GM12875 (cell line): ENCODE results near the gene TMEM94.
"Not testable (repeated sequence)": the region's sequence is repeated elsewhere in the genome, so short reads cannot be mapped to it uniquely, and the experiment has no call there.

Source experiments
- H3K4me3 ChIP-seq: one replicate; pipeline ENCODE4 v1.5.1; 2011; ENCODE audit warnings: low read depth, low read length, control low read depth
- TF ChIP-seq, protein P1 (sequence below): IDR thresholded peaks from 2 replicates; pipeline ENCODE4 v1.5.1; 2011; ENCODE audit warnings: low read depth, mild to moderate bottlenecking, control low read depth, inconsistent platforms, low read length, moderate library complexity, borderline replicate concordance; ENCODE audit not compliant: insufficient read depth

TMEM94 gene

DNA sequence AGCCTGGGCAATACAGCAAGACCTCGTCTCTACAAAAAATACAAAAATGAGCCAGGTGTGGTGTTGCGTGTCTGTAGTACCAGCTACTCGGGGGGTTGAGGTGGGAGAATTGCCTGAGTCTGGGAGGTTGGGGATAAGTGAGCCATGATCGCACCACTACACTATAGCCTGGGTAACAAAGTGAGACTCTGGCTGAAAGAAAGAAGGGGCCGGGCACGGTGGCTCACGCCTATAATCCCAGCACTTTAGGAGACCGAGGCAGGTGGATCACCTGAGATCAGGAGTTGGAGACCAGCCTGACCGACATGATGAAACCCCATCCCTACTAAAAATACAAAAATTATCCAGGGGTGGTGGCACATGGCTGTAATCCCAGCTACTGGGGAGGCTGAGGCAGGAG lies 40.4 kb upstream of the TMEM94 start:
- TF ChIP-seq, protein P1, sequence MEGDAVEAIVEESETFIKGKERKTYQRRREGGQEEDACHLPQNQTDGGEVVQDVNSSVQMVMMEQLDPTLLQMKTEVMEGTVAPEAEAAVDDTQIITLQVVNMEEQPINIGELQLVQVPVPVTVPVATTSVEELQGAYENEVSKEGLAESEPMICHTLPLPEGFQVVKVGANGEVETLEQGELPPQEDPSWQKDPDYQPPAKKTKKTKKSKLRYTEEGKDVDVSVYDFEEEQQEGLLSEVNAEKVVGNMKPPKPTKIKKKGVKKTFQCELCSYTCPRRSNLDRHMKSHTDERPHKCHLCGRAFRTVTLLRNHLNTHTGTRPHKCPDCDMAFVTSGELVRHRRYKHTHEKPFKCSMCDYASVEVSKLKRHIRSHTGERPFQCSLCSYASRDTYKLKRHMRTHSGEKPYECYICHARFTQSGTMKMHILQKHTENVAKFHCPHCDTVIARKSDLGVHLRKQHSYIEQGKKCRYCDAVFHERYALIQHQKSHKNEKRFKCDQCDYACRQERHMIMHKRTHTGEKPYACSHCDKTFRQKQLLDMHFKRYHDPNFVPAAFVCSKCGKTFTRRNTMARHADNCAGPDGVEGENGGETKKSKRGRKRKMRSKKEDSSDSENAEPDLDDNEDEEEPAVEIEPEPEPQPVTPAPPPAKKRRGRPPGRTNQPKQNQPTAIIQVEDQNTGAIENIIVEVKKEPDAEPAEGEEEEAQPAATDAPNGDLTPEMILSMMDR = no peak
- H3K4me3 ChIP-seq = no peak overlapping the region

DNA sequence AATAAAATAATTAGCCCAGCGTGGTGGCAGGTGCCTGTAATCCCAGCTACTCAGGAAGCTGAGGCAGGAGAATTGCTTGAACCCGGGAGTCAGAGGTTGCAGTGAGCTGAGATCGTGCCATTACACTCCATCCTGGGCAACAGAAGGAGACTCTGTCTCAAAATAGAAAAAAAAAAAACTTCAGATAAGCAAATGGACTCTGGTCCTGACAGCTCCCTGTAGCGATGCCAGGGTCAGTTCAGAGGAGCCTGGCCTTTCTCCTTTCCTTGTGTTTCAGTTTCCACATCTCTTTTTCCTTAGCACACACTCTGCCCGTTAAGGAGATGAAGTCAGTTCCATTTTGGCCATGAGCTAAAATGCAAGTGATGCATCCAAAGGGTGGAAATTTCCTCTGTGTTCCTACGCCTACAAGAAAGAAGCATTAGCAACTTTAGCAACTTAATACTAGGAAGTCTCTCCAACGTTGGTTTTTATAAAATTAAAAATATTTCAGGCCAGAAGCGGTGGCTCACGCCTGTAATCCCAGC lies 39.3 kb upstream of the TMEM94 start:
- TF ChIP-seq, protein P1 = no peak

DNA sequence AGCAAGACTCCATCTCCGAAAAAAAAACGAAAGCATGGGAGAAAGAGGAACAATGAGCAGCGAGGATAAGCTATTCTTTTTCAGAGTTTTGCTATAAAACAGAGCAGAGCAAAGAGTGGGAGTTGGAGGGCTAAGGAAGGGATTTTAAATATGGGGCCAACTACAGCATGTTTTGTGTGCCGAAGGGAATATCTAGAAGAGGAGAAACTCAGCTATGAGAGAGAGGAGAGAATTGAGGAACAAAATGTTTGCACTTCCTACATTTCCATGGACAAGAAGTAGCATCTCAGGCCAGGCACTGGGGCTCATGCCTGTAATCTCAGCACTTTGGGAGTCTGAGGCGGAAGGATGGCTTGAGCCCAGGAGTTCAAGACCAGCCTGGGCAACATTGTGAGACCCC lies 37.9 kb upstream of the TMEM94 start:
- TF ChIP-seq, protein P1 = no peak

More for the DNA sequence above, 39.3 kb upstream of the TMEM94 start:
- no peak overlapping the region for H3K4me3 ChIP-seq

DNA sequence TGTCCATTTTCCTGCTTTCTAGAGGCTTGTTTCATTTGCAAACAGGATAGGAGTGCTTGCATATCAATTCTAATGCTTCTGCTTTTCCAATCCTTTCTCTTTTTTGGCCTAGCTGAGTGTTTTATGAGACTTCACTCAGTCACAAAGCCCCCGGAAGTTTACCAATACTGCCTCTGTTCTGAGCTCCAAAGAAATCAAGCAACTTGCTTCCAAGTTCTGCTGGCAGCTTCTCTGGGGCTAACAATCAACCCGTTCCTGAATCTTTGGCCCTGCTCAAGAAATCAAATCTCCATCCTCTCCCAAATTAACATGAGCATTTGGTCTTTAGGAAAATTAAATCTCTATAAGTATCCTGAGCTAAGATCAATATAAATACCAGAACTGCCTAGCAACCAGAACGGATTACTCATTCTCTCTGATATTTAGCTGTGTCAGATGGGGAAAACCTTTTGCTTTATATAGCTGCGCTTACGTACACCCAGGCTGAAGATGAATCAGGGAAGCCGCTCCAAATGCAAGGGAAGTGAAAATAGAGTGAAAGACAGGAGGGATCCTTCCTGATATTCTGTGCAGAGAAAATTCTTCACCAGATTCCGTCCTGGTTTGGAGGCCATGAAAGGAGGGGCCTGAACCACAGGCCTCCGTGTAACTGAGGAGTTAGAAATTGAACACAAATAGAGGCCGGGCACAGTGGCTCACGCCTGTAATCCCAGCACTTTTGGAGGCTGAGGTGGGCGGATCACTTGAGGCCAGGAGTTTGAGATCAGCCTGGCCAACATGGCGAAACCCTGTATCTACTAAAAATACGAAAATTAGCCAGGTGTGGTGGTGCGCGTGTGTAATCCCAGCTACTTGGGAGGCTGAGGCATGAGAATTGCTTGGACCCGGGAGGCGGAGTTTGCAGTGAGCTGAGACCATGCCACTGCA lies 27.6 kb upstream of the TMEM94 start:
- TF ChIP-seq, protein P1 = no peak
- H3K4me3 ChIP-seq = no peak overlapping the region

More for the DNA sequence above, 37.9 kb upstream of the TMEM94 start:
- no peak overlapping the region for H3K4me3 ChIP-seq

DNA sequence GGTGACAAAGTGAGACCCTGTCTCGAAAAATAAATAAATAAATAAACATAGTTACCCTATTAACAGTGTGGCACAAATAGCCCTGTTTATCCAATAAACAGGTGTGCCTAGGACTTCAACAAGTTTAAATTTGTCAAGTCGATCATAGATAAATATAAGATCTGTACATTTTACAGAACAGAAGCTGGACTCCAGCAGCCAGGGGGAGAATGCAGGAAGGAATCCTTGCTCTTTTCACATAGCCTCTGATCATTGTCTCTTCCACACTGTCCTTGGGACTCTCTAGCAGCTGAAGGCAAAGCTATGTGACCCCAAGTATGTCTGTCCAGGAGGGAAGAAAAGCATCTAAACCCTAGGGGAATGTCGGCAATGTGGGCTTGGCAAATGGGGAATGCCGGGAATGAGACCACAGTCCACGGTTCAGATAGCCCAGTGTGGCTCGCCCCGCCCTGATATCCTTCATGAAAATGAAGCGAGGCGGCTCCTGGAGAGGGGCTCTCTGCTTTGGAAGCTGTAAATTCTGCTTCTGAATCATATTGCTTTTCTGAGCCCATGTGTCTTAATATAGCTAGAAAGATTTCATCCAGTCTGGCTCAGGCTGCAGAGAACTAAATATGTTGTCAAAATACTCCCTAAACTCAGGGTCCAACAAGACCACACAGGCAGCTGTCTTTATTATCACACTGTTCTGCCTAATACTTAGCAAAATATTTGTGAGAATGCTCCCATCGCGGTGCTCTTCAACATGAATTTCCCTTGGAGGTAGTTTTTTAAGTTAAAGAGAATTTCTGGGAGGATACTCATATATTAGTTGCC lies 26.1 kb upstream of the TMEM94 start:
- TF ChIP-seq, protein P1 = no peak
- H3K4me3 ChIP-seq = no peak overlapping the region

DNA sequence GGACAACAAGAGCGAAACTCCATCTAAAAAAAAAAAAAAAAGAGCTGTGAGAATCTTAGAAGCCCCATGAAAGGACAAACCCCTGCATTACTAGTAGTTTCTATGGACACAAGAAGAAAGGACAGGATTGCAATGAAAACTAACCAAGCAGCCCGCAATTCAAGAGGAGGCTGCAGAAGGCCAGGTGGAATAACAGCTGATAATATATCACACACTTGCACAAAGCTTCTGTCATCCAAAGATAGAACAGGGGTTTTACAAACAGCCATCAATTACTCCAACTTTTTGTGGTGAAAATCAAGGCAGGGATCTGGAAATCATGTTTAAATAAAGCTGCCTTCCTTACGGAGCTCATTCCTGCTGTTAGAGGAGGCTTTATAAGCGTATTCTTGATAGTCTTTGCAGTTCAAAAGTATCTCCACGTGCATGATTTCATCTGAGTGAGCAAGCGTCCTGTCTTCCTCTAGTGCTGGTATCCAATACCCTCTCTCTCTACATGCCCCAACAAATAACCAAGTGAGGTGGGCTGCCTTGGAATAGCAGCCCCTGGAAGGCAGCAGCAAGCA lies 23.1 kb upstream of the TMEM94 start:
- no peak overlapping the region for H3K4me3 ChIP-seq
- TF ChIP-seq, protein P1 = no peak

DNA sequence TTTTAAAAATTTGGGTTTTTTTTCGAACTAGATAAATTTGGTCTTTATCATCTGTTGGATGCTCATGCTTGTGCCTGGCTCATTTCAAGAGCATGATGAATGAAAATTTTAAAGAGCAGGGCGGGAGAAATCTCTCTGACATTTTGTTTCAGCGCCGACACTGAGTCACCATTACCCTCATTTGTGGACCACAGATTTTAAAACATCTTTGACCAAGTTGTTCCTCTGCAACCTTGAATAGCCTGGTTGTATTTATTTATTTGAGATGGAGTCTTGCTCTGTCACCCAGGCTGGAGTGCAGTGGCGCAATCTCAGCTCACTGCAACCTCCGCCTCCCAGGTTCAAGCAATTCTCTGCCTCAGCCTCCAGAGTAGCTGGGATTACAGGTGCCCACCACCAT lies 22.0 kb upstream of the TMEM94 start:
- H3K4me3 ChIP-seq = not testable (repeated sequence)

DNA sequence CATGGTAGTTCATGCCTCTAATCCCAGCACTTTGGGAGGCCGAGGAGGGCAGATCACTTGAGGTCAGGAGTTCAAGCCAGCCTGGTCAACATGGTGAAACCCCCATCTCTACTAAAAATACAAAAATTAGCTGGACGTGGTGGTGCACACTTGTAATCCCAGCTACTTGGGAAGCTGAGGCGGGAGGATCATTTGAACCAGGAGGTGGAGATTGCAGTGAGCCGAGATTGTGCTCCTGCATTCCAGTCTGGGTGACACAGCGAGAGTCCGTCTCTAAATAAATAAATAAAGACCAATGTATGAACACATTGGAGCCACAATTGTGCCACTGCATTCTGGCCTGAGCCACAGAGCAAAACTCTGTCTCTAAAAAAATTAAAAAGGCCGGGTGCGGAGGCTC lies 19.0 kb upstream of the TMEM94 start:
- not testable (repeated sequence) for H3K4me3 ChIP-seq
